HG03175 (cell line): ENCODE results near the gene TOP3B.
"Not testable (repeated sequence)": the region's sequence is repeated elsewhere in the genome, so short reads cannot be mapped to it uniquely, and the experiment has no call there.

Experiments
- ATAC-seq: cut with Tn5 transposase; IDR thresholded peaks from one replicate; pipeline ENCODE4 v1.9.1; 2021; ENCODE audit warnings: mild to moderate bottlenecking, moderate library complexity; ENCODE audit not compliant: unreplicated experiment

The TOP3B gene

GRCh38 chr22:21932347-21932746, 50.2 kb downstream of the TOP3B start:
- no peak for ATAC-seq

- ATAC-seq, result no peak
Measured at GRCh38 chr22:21931056-21931455, 51.5 kb downstream of the TOP3B start.

GRCh38 chr22:21929253-21929652, 53.3 kb downstream of the TOP3B start:
- no peak for ATAC-seq

- ATAC-seq, result no peak
Measured at GRCh38 chr22:21928048-21928447, 54.5 kb downstream of the TOP3B start.

- no peak for ATAC-seq
Measured at GRCh38 chr22:21927174-21927823, 55.3 kb downstream of the TOP3B start.

GRCh38 chr22:21926728-21927127, 55.9 kb downstream of the TOP3B start:
- no peak for ATAC-seq

- no peak for ATAC-seq
Measured at GRCh38 chr22:21923163-21923561, 59.4 kb downstream of the TOP3B start.

GRCh38 chr22:21922370-21923162, 60.0 kb downstream of the TOP3B start:
- ATAC-seq, result no peak

- no peak for ATAC-seq
Measured at GRCh38 chr22:21921729-21922128, 60.9 kb downstream of the TOP3B start.

- ATAC-seq, result no peak
Measured at GRCh38 chr22:21921184-21921721, 61.3 kb downstream of the TOP3B start.

GRCh38 chr22:21920341-21921183, 62.0 kb downstream of the TOP3B start:
- no peak for ATAC-seq

- no peak for ATAC-seq
Measured at GRCh38 chr22:21919526-21920307, 62.9 kb downstream of the TOP3B start.

GRCh38 chr22:21918466-21919185, 64.0 kb downstream of the TOP3B start:
- ATAC-seq, result no peak

GRCh38 chr22:21917959-21918261, 64.7 kb downstream of the TOP3B start:
- ATAC-seq, result no peak

- no peak for ATAC-seq
Measured at GRCh38 chr22:21917181-21917958, 65.2 kb downstream of the TOP3B start.

GRCh38 chr22:21916309-21916918, 66.2 kb downstream of the TOP3B start:
- ATAC-seq, result no peak

- no peak for ATAC-seq
Measured at GRCh38 chr22:21915624-21916308, 66.8 kb downstream of the TOP3B start.

- ATAC-seq, result not testable (repeated sequence)
Measured at GRCh38 chr22:21914033-21914642, 68.4 kb downstream of the TOP3B start.
